Omental fat pad (tissue), 4 donors: ENCODE data around the gene PITPNC1. TPM values are rescaled to one million over a fixed set of nuclear protein-coding genes. Genes with fewer than 3 reads are reported as not detected.

Experiments used
- ATAC-seq: fragments of 150-250 bp; one replicate; pipeline ENCODE4 v1.9.1; 2016; ENCODE audit warnings: mild to moderate bottlenecking, moderate library complexity; ENCODE audit not compliant: low FRiP score
- DNase-seq: peaks from one replicate; pipeline ENCODE4 v3.0.0-alpha.2; 2019; ENCODE audit warnings: low spot score
- CTCF ChIP-seq, 3 donors: fragments of 450-650 bp; IDR thresholded peaks; one replicate each; pipeline ENCODE4 v1.5.1; 2016 to 2017; ENCODE audit warnings: antibody characterized with exemption in 3 of 3, mild to moderate bottlenecking in 3 of 3, moderate library complexity in 2 of 3
- total RNA-seq, 4 donors: library from RNA; depleted of rRNA; stranded (reverse); fragments of >200 nt; gene quantifications; one replicate each; pipeline ENCODE4 v1.1.0, GENCODE V29; 2016

Gene PITPNC1
- total RNA-seq, 4 donors from 2014 or later: 22.6 to 53.4 (median 35.0) TPM

GRCh38 chr17:67362173-67362572 is 14.9 kb upstream of the PITPNC1 start:
- DNase-seq: no peak
- ATAC-seq: no peak
- no peak for TF ChIP-seq CTCF (IDR thresholded peaks at IDR 0.05)

- DNase-seq: no peak
- no peak for ATAC-seq
- TF ChIP-seq CTCF (IDR thresholded peaks at IDR 0.05): no peak
Observed at GRCh38 chr17:67364847-67365737, 12.0 kb upstream of the PITPNC1 start.

- TF ChIP-seq CTCF (IDR thresholded peaks at IDR 0.05): no peak
- ATAC-seq: peak; percentile 78
- no peak for DNase-seq
Observed at GRCh38 chr17:67365738-67366192, 11.3 kb upstream of the PITPNC1 start.

- peak; percentile 75 for DNase-seq
- peak; percentile 95 for ATAC-seq
- no peak for TF ChIP-seq CTCF (IDR thresholded peaks at IDR 0.05)
Observed at GRCh38 chr17:67366193-67367157, 10.6 kb upstream of the PITPNC1 start, which contains the start of gene PSMD12. PSMD12 (minus strand) TSS chr17:67366577; CDS start chr17:67366519, 58 bp downstream.

GRCh38 chr17:67369676-67370075 is 7.4 kb upstream of the PITPNC1 start:
- TF ChIP-seq CTCF (IDR thresholded peaks at IDR 0.05): no peak
- no peak for ATAC-seq
- no peak for DNase-seq

GRCh38 chr17:67372751-67373150 is 4.3 kb upstream of the PITPNC1 start:
- DNase-seq (no peak), ATAC-seq (no peak)
- no peak for TF ChIP-seq CTCF (IDR thresholded peaks at IDR 0.05)
